HG03558 (cell line): ENCODE data around the gene XKR7.
"Not testable (repeated sequence)": the region's sequence is repeated elsewhere in the genome, so short reads cannot be mapped to it uniquely, and the experiment has no call there.

ENCODE experiments used
- ATAC-seq: cut with Tn5 transposase; IDR thresholded peaks from one replicate; pipeline ENCODE4 v1.9.1; 2021; ENCODE audit warnings: moderate number of reproducible peaks; ENCODE audit not compliant: unreplicated experiment; ENCODE audit errors: extremely low read depth

The XKR7 gene, protein sequence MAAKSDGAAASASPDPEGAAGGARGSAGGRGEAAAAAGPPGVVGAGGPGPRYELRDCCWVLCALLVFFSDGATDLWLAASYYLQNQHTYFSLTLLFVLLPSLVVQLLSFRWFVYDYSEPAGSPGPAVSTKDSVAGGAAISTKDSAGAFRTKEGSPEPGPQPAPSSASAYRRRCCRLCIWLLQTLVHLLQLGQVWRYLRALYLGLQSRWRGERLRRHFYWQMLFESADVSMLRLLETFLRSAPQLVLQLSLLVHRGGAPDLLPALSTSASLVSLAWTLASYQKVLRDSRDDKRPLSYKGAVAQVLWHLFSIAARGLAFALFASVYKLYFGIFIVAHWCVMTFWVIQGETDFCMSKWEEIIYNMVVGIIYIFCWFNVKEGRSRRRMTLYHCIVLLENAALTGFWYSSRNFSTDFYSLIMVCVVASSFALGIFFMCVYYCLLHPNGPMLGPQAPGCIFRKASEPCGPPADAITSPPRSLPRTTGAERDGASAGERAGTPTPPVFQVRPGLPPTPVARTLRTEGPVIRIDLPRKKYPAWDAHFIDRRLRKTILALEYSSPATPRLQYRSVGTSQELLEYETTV

DNA sequence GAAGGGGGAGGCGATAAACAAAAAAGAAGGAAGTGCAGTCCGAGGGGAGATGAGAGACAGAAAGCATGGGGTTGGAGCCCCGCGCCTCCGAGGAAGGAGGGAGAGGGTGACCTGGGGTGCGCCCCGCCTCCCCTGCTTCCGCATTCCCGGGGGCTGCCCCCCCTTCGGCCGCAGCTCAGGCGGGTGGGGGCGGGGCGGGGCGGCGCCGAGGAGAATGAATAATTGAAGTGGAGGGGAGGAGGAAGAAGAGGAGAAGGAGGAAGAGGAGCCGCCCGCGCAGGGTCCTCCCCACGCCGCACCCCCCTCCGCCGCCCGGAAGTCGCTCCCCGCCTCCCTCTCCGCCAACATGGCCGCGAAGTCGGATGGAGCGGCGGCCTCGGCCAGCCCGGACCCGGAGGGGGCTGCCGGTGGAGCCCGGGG lies at the start of gene XKR7:
Gene XKR7, plus strand, starts transcription at position 322 of the 420 bp plus-strand sequence. Its CDS starts 25 bp downstream, at position 347.
- ATAC-seq = no peak

DNA sequence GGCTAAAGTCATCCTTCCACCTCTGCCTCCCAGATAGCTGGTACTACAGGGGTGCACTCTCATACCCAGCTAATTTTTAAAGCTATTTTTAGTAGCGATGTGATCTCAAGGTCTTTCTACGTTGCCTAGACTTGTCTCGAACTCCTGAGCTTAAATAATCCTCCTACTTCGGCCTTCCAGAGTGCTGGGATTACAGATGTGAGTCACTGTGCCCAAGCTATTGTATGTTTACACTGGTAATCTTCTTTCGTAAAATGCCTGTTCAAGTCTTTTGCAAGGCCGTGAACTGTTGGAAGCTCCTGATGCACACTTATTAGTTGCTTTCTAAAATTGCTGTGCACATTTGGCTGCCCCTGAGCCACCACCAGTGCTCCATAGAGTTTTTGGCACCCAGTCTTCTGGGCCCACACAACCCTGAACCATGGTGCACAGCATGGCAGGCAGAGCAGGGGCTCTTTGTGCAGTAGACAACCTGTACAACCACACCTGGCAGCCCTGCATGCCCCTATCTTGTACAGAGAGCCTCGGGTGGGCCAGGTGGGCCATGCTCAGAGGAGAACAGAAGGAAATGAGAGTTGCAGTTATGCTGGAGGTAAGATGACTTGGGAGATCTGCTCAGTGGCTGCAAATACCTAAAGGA lies 49.4 kb upstream of the XKR7 start:
- no peak for ATAC-seq

DNA sequence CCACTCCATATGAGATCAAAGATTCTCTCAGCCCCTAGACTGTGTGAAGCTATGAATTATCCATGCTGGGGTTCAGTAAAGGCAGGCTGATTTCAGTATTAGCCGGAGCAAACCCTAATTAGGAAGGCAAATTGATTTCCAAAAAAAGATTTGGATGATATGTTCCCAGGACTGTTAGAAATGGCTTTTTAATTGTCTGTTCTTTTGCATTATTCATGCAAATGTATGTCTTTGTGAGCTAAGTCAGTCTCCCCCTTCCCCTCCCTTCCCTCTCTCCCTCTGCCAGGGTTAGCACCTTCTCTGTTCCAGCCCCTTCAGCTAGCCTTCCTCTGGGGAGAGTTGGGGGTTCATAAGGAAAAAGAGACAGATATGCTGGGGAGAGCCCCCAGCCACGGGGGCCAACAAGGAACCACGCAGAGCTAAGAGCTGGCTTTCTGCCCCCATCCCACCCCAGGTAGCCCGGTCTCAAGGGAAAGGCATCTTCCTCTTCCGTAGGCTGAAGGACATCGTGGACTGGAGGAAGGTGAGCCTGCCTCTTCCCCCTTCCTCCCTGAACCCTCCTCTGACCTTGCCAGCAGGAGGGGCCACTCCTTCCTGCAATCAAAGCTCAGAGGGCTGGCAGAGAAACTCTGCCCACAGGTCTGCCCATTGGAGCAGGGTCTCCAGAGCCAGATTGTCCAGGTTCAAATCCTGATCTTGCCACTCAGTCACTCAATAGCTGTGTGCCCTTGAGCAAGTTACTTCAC lies 48.4 kb upstream of the XKR7 start:
- no peak for ATAC-seq

DNA sequence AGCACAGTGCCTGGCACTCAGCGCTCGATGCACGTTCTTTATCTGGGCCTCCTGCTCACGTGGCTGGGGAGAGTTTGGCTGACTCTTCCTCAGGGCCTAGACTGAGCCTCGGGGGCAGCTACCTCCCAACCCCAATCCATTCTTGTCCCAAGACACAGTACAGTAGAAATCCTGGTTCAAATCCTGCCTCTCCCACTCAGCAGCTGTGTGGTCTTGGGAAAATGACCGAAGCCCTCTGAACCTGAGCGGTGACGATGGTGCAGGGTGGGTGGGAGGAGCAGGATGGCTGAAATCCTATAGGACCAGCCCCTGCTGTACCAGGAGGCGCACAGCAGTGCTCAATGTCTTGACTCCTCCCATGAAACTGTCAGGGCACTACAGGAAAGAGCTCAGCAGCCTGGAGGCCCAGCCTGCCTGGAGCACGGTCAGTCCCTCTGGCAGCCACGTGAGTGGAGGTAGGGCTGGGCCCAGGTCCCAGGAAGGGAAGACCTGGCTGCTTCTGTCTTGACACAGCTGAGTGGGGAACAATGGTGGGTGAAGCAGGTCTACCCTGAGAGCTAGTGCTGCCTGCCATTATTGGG lies 47.6 kb upstream of the XKR7 start:
- no peak for ATAC-seq

DNA sequence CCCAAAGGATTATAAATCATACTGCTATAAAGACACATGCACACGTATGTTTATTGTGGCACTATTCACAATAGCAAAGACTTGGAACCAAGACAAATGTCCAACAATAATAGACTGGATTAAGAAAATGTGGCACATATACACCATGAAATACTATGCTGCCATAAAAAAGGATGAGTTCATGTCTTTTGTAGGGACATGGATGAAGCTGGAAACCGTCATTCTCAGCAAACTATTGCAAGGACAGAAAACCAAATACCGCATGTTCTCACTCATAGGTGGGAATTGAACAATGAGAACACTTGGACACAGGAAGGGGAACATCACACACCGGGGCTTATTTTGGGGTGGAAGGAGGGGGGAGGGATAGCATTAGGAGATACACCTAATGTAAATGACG lies 46.5 kb upstream of the XKR7 start:
- ATAC-seq = not testable (repeated sequence)

DNA sequence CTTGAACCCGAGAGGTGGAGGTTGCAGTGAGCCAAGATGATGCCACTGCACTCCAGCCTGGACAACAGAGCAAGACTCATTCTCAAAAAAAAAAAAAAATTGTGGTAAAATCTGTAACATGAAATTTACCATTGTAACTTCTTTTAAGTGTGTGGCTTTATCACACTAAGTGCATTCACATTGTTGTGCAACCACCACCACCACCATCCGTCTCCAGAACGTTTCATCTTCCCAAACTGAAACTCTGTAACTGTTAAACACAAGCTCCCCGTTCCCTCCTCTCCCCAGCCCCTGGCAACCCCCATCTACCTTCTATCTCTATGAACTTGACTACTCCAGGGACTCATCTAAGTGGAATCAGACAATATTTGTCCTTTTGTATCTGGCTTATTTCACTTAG lies 45.8 kb upstream of the XKR7 start:
- no peak for ATAC-seq

DNA sequence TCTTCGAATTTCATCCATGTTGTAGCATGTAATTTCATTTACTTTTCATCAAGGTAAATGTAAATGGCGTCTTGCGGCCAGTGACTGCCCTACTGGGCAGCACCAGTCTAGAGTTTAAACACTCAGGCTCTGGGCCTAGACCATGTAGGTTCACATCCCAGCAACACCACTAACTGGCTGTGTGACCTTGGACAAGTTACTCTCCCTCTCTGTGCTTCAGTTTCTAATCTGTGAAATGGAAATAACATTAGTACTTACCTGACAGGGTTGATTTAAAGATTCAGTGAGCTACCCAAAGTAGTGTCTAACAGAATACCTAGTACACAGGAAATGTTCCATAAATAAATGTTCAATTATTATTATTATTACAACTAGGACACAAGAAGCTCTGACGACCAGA lies 45.4 kb upstream of the XKR7 start:
- no peak for ATAC-seq

DNA sequence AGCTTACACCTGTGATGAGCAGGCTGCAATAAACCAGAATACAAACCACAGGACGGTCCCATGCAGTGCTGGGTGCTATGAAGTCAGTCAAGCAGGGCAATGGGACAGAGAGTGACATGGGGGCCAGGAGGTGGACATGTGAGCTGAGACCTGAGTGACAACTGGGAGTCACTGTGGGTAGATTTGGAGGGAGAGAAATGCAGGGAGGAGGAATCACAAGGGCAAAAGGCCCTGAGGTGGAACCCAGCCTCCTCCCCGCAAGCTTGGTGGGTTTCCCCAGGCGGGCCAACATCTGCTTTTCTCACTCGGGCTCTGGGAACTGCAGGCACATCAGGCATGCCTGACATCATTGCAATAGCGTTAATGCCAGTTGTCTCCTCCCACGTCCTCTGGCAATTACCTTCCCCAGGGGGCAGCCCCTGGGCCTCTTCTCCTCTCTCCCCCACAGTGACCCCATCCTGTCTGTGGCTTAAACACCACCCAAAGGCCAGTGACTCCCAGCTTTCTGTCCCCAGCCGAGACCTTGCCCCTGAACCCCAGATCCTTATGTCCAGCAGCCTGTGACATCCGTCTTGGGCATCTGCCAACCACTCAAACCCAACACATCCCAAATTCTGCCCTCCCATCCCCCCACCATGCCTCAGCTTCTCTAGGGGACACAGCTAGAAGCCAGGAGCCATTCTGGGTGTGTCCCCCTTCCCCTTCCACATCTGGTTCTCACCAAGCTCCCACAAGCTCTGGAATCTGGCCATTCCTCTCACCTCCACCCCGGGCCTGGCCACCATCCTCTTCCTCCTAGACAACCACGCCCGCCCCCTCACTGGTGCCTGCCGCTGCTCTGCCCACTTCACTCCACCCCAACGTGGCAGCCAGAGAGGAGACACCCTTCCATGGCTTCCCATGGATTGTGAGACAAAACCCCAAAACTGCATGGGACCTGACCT lies 44.3 kb upstream of the XKR7 start:
- ATAC-seq = no peak

DNA sequence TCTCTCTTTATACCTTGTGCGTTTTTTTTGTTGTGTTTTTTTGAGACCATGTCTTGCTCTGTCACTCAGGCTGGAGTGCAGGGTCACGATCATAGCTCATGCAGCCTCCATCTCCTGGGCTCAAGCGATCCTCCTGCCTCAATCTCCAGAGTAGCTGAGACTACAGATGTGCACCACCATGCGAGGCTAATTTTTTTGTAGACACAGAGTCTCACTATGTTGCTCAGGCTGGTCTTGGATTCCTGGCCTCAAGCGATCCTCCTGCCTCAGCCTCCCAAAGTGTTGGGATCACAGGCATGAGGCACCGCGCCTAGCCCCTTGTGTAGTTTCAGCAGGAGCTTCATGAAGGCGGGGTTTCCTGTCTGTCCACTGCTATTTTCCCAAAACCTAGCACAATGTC lies 43.4 kb upstream of the XKR7 start:
- ATAC-seq = no peak

DNA sequence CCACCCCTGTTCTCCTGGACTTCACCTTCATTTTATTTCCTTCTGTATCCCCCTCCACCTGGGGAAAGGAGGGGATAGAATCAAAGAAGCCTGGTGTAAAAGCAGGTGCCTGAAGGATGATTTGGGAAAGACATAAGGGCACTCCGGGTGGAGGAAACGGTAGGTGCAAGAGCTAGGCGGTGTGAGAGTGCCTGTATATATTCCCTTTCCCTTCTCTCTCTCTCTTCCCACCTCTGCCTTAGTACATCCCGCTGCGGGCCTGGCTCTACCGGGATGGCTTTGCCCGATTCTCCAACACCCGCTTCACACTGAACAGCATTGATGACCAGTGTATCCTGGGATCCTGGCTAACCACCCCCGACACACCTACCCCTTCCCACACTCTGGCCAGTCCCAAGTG lies 42.3 kb upstream of the XKR7 start:
- no peak for ATAC-seq

DNA sequence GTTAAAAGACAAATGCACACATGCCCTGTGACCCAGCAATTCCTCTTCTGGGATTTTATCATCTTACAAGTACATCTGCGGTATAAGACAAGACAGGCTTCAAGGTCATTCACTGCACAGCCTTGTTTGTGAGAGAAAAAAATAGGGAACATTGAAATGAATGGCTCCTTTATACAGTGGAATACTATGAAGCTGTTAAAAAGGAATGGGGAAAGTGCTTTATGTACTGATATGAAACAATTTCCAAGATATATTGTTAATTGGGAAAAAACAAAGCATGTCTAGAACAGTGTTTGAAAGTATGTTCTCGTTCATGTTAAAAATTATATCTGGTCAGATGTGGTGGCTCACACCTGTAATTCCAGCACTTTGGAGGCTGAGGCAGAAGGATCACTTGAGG lies 41.5 kb upstream of the XKR7 start:
- ATAC-seq = no peak

DNA sequence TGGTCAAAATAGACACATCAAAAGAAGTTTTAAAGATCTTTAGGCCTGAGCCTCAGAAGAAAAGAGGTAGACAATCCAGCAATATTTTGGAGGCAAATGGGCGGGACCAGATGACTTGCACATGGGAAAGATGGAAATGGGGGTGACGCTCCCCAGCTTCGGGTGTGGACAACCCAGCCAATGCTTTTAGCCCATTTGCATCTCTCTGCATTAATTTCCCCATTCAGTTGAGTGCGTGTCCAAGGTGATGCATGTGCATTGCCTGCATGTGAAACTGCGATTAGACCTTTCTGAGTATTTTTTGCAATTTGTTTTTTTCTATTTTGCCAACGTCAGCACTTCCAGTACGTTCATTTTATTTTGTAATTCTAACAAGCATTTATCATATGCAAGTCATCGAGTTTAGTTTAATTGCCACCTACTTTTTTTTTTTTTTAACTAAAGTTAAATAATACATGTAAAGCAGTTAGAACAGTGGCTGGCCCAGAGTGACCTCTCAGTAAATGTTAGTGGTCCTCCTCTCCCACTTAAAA lies 40.3 kb upstream of the XKR7 start:
- ATAC-seq = no peak

DNA sequence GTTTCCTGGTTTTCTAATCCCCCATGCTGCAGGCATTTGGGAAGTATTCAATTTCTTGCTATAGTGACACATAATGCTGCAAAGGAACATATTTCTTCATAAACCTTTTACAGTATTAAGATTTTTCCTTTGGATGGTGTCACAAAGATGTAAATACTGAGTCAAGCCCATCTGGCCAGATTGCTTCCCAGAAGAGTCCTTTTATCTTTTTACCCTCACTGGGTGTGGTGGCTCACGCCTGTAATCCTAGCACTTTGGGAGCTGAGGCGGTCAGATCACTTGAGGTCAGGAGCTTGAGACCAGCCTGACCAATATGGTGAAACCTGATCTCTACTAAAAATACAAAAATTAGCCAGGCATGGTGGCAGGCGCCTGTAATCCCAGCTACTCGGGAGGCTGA lies 38.3 kb upstream of the XKR7 start:
- ATAC-seq = not testable (repeated sequence)

DNA sequence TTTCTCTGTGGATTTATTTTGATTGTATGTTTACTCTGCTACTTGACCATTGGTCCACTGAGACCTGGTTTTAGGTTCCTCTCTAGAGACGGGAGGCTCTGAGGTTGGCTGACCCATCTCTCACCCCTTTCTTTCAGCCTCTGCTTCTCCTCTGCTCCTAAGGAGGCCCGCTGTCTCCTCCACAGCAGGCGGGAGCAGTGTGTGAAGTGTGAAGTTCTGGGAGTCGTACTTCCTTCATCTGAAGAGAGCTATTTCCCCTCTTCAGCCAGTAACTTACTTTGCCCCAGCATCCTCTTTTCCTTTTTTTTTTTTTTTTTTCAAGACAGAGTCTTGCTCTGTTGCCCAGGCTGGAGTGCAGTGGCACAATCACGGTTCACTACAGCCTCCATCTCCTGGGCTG lies 37.2 kb upstream of the XKR7 start:
- ATAC-seq = no peak

DNA sequence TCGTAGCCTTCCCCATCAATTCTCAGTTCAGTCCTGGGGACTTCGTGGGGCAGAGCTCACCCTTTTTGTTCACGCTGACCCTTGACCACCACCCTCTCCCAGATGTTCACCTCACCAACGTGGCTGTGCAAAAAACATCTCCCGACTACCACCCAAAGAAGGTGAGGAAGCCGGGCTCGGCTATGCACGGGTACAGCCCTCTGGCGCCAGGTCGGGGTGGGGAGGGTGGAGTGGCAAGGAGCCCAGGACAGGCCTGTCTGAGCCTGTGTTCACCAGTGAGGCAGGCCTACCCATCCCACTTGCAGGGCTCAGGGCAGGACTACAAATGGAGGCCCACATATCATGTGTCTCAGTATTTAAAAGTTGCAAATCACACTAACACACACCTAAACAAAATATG lies 34.3 kb upstream of the XKR7 start:
- no peak for ATAC-seq

DNA sequence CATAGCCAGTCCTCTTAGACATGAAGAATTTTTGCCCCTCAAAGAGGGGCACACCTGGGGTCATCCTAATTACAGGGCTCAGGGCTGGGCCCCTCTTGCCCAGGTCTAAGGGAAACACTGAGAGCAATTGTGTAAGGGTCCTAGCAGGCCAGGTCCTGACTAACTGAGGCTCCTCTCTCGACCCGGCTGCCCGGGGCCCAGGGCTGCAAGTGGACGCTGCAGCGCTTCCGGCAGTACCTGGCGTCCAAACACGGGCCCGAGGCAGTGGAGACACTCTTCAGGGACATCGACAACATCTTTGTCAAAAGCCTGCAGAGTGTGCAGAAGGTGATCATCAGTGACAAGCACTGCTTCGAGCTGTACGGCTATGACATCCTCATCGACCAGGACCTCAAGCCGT lies 33.5 kb upstream of the XKR7 start:
- ATAC-seq = no peak

DNA sequence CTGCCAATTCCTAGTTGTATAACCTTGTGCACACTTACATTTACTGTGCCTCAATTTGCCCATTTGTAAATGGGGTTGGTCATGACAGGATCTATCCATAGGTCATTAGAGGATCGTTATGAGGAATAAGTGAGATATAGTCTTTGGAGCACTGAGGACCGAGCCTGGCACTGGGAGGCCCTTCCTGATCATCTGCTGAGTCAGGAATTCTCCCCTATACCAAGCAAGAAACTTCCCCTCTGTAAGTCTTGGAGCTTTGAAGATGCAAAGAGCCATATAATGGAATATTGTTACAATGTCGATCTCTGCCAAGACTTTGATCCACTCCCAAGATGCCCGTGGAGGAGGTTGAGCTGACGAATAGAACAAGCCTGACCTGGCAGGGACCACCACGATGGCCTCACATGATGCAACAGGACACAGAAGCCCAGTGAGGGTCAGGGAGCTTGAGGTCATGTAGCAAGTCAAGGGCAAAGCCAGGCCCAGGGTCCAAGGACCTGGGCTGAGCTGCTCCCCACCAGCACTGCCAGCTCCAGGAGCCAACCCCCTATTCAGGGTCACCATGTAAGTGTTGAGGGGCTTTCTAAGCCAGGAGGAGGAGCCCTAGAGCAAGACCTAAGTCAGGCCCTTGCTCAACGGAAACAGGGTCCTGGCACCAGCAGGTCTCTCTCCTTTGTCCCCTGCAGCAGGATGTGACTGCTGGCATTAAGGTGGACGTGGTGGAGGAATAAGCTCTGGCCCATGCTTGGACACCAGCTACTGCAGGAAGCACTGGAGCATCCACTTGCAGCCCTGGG lies 32.8 kb upstream of the XKR7 start:
- no peak for ATAC-seq

DNA sequence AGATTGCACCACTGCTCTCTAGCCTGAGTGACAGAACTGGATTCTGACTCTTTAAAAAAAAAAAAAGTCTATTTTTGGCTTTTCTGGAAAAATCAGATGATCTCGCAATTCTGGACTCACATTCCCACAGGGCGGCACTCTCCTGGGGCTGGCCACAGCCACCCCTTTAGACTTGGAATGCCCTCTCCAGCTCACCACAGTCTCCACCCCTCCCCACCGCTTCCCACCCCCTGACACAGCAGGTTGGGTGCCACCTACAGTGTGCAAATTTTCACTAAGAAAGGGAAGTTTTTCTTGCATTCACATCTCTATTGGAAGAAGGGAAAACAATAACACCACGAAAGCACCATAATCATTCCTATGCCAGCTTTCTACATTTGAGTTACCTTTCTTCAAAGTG lies 31.5 kb upstream of the XKR7 start:
- no peak for ATAC-seq
